GM12874 (cell line): ENCODE data around the gene EHF.

Experiments
- CTCF ChIP-seq: IDR thresholded peaks from 2 replicates; pipeline ENCODE4 v1.5.1; 2011; ENCODE audit warnings: low read depth, mild to moderate bottlenecking, control low read depth, low read length, moderate library complexity; ENCODE audit not compliant: insufficient read depth

EHF gene

GRCh38 chr11:34609850-34610249 lies 11.0 kb upstream of the EHF start:
- no peak for TF ChIP-seq CTCF

- no peak for TF ChIP-seq CTCF
Measured at GRCh38 chr11:34610324-34611041, 10.4 kb upstream of the EHF start.

- TF ChIP-seq CTCF = no peak
Measured at GRCh38 chr11:34613015-34613414, 7.9 kb upstream of the EHF start.

- no peak for TF ChIP-seq CTCF
Measured at GRCh38 chr11:34613552-34614056, 7.3 kb upstream of the EHF start.

- no peak for TF ChIP-seq CTCF
Measured at GRCh38 chr11:34614344-34615104, 6.4 kb upstream of the EHF start.

- no peak for TF ChIP-seq CTCF
Measured at GRCh38 chr11:34616086-34616485, 4.8 kb upstream of the EHF start.

- no peak for TF ChIP-seq CTCF
Measured at GRCh38 chr11:34616830-34617504, 3.9 kb upstream of the EHF start.
